Aorta (tissue), 4 donors: Measurements from ENCODE around the gene KRT82. TPM values are rescaled to one million over a fixed set of nuclear protein-coding genes. Genes with fewer than 3 reads are reported as not detected.

Experiments used
- polyA plus RNA-seq, 2 donors: library from polyadenylated mRNA; stranded (reverse); fragments of 200-250 nt; gene quantifications; one replicate each; pipeline ENCODE4 v1.2.3, GENCODE V29; 2013
- total RNA-seq, 2 donors: library from RNA; stranded (reverse); fragmentation: NEBNext Ultra II Directional; extraction: Animal tissue kit (Norgen Biotek cat#: 25700); gene quantifications; one replicate each; pipeline ENCODE4 v1.2.1, GENCODE V29; 2021
- donor health status: healthy with polysubstance abuse.
- donor health status: Bipolar disorder and iron deficiency.
- donor health status: DM: no; HTN: no; CAD: no.
- donor health status: DM: yes; HTN: yes; CAD: no.

Gene KRT82
- total and polyA plus RNA-seq, 4 donors: not detected

Other genes with a start within 250 kb of the KRT82 start
- gene KRT80, start 214.3 kb downstream of the KRT82 start, total RNA-seq: under 1 TPM; 0.12 to 0.71 TPM
- under 1 TPM in 1 of 2 donors, not detected in 1; 0.20 TPM for gene KRT80, start 214.3 kb downstream of the KRT82 start, polyA plus RNA-seq
- 10 to 100 TPM in 1 of 2 donors, 1 to 10 TPM in 1; 8.7 to 17.3 TPM for gene KRT7, start 173.1 kb downstream of the KRT82 start, total RNA-seq
- gene KRT7, start 173.1 kb downstream of the KRT82 start, polyA plus RNA-seq: 100 to 1,000 TPM in 1 of 2 donors, 10 to 100 TPM in 1; 82.6 to 110 TPM
- under 1 TPM; 0.39 to 0.45 TPM for gene KRT86, start 131.7 kb downstream of the KRT82 start, total RNA-seq
- 1 to 10 TPM; 2.1 to 3.2 TPM for gene KRT86, start 131.7 kb downstream of the KRT82 start, polyA plus RNA-seq
- gene KRT81, start 114.8 kb downstream of the KRT82 start, total RNA-seq: under 1 TPM in 1 of 2 donors, not detected in 1; 0.45 TPM
- 1 to 10 TPM in 1 of 2 donors, not detected in 1; 2.9 TPM for gene KRT81, start 114.8 kb downstream of the KRT82 start, polyA plus RNA-seq
- not detected for gene KRT83, start 84.9 kb downstream of the KRT82 start, total RNA-seq
- gene KRT83, start 84.9 kb downstream of the KRT82 start, polyA plus RNA-seq: not detected
- gene KRT85, start 38.9 kb downstream of the KRT82 start, total RNA-seq: not detected
- not detected for gene KRT85, start 38.9 kb downstream of the KRT82 start, polyA plus RNA-seq
- not detected for gene KRT84, start 20.7 kb downstream of the KRT82 start, total RNA-seq
- not detected for gene KRT84, start 20.7 kb downstream of the KRT82 start, polyA plus RNA-seq
- gene KRT75, start 28.0 kb upstream of the KRT82 start, total RNA-seq: not detected
- not detected for gene KRT75, start 28.0 kb upstream of the KRT82 start, polyA plus RNA-seq
- gene KRT6B, start 45.8 kb upstream of the KRT82 start, total RNA-seq: not detected
- under 1 TPM in 1 of 2 donors, not detected in 1; 0.18 TPM for gene KRT6B, start 45.8 kb upstream of the KRT82 start, polyA plus RNA-seq
- gene KRT6C, start 67.5 kb upstream of the KRT82 start, total RNA-seq: not detected
- gene KRT6C, start 67.5 kb upstream of the KRT82 start, polyA plus RNA-seq: under 1 TPM; 0.08 to 0.25 TPM
- not detected for gene KRT6A, start 86.9 kb upstream of the KRT82 start, total RNA-seq
- gene KRT6A, start 86.9 kb upstream of the KRT82 start, polyA plus RNA-seq: 1 to 10 TPM in 1 of 2 donors, under 1 TPM in 1; 0.38 to 1.8 TPM
- gene KRT5, start 114.1 kb upstream of the KRT82 start, total RNA-seq: under 1 TPM in 1 of 2 donors, not detected in 1; 0.87 TPM
- gene KRT5, start 114.1 kb upstream of the KRT82 start, polyA plus RNA-seq: 1 to 10 TPM; 1.4 to 2.4 TPM
- gene KRT71, start 146.8 kb upstream of the KRT82 start, total RNA-seq: not detected
- not detected for gene KRT71, start 146.8 kb upstream of the KRT82 start, polyA plus RNA-seq
- not detected for gene KRT74, start 167.5 kb upstream of the KRT82 start, total RNA-seq
- gene KRT74, start 167.5 kb upstream of the KRT82 start, polyA plus RNA-seq: not detected
- gene KRT72, start 195.1 kb upstream of the KRT82 start, total RNA-seq: not detected
- 1 to 10 TPM in 1 of 2 donors, not detected in 1; 1.6 TPM for gene KRT72, start 195.1 kb upstream of the KRT82 start, polyA plus RNA-seq
- gene KRT73, start 212.2 kb upstream of the KRT82 start, total RNA-seq: not detected
- not detected for gene KRT73, start 212.2 kb upstream of the KRT82 start, polyA plus RNA-seq
- gene KRT2, start 245.9 kb upstream of the KRT82 start, total RNA-seq: not detected
- under 1 TPM; 0.05 to 0.50 TPM for gene KRT2, start 245.9 kb upstream of the KRT82 start, polyA plus RNA-seq